Measurements from ENCODE around the gene CACNA1C.

- TF ChIP-seq CTCF (IDR thresholded peaks at IDR 0.05) (no peak), POLR2AphosphoS5 (IDR thresholded peaks at IDR 0.05) (no peak), POLR2A (IDR thresholded peaks at IDR 0.05) (no peak), EP300 (IDR thresholded peaks at IDR 0.05) (no peak)
Observed at GRCh38 chr12:2051700-2052621, 826 bp upstream of the CACNA1C start.

Measured in upper lobe of left lung (tissue), 4 donors.